ENCODE results near the gene ARHGAP6.

The ARHGAP6 gene

GRCh38 chrX:11172415-11172814, 493.3 kb downstream of the ARHGAP6 start:
- DNase-seq (ENCODE audit: low read depth): no peak

GRCh38 chrX:11171956-11172355, 493.8 kb downstream of the ARHGAP6 start:
- no peak overlapping the region for H3K4me3 ChIP-seq (ENCODE audit: low read length)
- DNase-seq (ENCODE audit: low read depth): no peak
- TF ChIP-seq, protein P1, sequence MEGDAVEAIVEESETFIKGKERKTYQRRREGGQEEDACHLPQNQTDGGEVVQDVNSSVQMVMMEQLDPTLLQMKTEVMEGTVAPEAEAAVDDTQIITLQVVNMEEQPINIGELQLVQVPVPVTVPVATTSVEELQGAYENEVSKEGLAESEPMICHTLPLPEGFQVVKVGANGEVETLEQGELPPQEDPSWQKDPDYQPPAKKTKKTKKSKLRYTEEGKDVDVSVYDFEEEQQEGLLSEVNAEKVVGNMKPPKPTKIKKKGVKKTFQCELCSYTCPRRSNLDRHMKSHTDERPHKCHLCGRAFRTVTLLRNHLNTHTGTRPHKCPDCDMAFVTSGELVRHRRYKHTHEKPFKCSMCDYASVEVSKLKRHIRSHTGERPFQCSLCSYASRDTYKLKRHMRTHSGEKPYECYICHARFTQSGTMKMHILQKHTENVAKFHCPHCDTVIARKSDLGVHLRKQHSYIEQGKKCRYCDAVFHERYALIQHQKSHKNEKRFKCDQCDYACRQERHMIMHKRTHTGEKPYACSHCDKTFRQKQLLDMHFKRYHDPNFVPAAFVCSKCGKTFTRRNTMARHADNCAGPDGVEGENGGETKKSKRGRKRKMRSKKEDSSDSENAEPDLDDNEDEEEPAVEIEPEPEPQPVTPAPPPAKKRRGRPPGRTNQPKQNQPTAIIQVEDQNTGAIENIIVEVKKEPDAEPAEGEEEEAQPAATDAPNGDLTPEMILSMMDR (IDR thresholded peaks at IDR 0.05; ENCODE audit: insufficient read depth, low read depth, low read length, missing control alignments): no peak

More at GRCh38 chrX:11172415-11172814, 493.3 kb downstream of the ARHGAP6 start:
- TF ChIP-seq, protein P1 (IDR thresholded peaks at IDR 0.05; ENCODE audit: insufficient read depth, low read depth, low read length, missing control alignments): no peak
- no peak overlapping the region for H3K4me3 ChIP-seq (ENCODE audit: low read length)

DNA sequence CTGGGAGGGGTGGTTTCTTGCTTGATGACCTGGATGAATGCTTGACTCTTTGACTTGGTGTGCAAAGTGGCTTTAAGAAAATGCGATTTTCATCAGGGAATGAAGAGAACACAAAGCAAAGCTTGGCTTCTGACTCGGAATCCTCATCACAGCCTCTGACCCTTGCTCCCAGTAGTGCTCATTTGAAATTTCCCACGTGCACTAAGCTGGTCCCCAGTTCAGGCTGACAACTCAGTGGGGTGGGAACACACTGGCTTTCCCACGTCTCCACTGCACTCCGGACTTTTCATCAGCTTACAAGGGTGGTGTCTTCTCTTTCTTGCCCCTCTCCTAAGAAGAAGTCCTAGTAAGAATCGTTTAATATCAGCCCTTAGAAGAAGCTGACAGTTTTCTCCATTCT, 501.3 kb downstream of the ARHGAP6 start:
- no peak for DNase-seq (ENCODE audit: low read depth)

GRCh38 chrX:11159149-11159548, 506.6 kb downstream of the ARHGAP6 start:
- DNase-seq (ENCODE audit: low read depth): no peak
- no peak overlapping the region for H3K4me3 ChIP-seq (ENCODE audit: low read length)
- TF ChIP-seq, protein P1 (IDR thresholded peaks at IDR 0.05; ENCODE audit: insufficient read depth, low read depth, low read length, missing control alignments): no peak

More for the DNA sequence above, 501.3 kb downstream of the ARHGAP6 start:
- TF ChIP-seq, protein P1 (IDR thresholded peaks at IDR 0.05; ENCODE audit: insufficient read depth, low read depth, low read length, missing control alignments): no peak
- H3K4me3 ChIP-seq (ENCODE audit: low read length): no peak overlapping the region

- no peak overlapping the region for H3K4me3 ChIP-seq (ENCODE audit: low read length)
- no peak for DNase-seq (ENCODE audit: low read depth)
- TF ChIP-seq, protein P1 (IDR thresholded peaks at IDR 0.05; ENCODE audit: insufficient read depth, low read depth, low read length, missing control alignments): no peak
These were observed 513.7 kb downstream of the ARHGAP6 start for GRCh38 chrX:11151799-11152559.

DNA sequence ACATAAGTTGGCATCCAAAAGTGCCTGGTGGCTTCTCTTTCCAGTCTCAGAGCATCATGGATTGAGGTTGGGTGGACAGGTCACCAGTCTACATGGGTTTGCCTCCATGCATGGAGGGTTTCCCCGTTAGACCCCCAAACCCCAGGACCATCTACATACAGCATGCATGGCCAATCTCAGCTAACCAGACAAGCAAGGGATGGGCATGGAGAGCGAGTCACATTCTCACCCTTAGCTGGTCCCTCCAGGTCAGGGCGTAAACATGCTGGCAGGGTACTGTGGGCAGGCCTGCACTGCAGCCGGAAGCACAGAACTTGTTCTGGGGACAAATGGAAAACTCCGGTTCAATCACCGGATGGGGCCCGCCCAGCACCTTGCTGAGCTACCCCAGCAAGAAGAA, 517.3 kb downstream of the ARHGAP6 start:
- H3K4me3 ChIP-seq (ENCODE audit: low read length): no peak overlapping the region
- no peak for DNase-seq (ENCODE audit: low read depth)
- TF ChIP-seq, protein P1 (IDR thresholded peaks at IDR 0.05; ENCODE audit: insufficient read depth, low read depth, low read length, missing control alignments): no peak

DNA sequence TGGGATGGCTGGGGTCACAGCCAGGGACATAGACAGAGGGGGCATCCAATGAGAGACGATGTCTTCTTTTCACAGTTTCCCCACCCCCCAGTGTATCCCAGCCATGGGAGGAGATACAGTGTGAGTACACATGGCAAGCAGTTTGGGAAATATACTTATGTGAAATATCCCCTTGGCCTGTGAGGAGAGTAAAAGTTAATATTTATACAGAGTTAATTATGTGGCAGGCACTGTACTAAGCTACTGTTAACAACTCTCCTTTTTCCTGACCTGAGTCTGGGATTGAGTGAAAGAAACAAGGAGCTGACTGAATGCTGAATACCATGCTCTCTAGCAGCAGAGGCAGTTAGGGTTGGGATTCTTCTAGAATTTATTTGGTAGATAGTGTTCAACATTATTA, 519.3 kb downstream of the ARHGAP6 start:
- H3K4me3 ChIP-seq (ENCODE audit: low read length): no peak overlapping the region
- TF ChIP-seq, protein P1 (IDR thresholded peaks at IDR 0.05; ENCODE audit: insufficient read depth, low read depth, low read length, missing control alignments): no peak
- DNase-seq (ENCODE audit: low read depth): no peak

Measured in epithelial cell of esophagus (primary cell).